HFFc6 (cell line): Measurements from ENCODE around the gene OR2V2. TPM values are rescaled to one million over a fixed set of nuclear protein-coding genes. Genes with fewer than 3 reads are reported as not detected.
A peak's percentile ranks its signal among the peaks of the same experiment; 100 is the strongest.

Experiments used
- DNase-seq: peaks from one replicate; pipeline ENCODE4 v3.0.0-alpha.2; 2018
- H3K27ac Mint-ChIP-seq: 2 replicates; pipeline ENCODE4 v1.8.0; 2020; ENCODE audit warnings: mild to moderate bottlenecking, mixed read lengths
- H3K27me3 Mint-ChIP-seq: 2 replicates; pipeline ENCODE4 v1.8.0; 2021; ENCODE audit warnings: mild to moderate bottlenecking, moderate library complexity, mixed read lengths; ENCODE audit not compliant: insufficient read depth
- H3K36me3 Mint-ChIP-seq: 2 replicates; pipeline ENCODE4 v1.8.0; 2021; ENCODE audit warnings: low read depth, mixed read lengths
- H3K4me1 Mint-ChIP-seq: 2 replicates; pipeline ENCODE4 v1.8.0; 2020; ENCODE audit warnings: low read depth, mixed read lengths
- H3K4me3 Mint-ChIP-seq: 2 replicates; pipeline ENCODE4 v1.8.0; 2020; ENCODE audit warnings: mild to moderate bottlenecking, moderate library complexity, mixed read lengths
- H3K9me3 Mint-ChIP-seq: 2 replicates; pipeline ENCODE4 v1.8.0; 2020; ENCODE audit warnings: mild to moderate bottlenecking, mixed read lengths
- CTCF ChIP-seq: fragments of 200-600 bp; sonication (generic); IDR thresholded peaks from 2 replicates; pipeline ENCODE4 v1.5.0; 2021; ENCODE audit warnings: antibody characterized with exemption, mild to moderate bottlenecking
- total RNA-seq, 6 experiments: library from RNA; stranded (reverse); fragmentation: NEBNext Ultra II Directional; extraction: Animal tissue kit (Norgen Biotek cat#: 25700); gene quantifications; 2 replicates in 1 of 6; 3 replicates in 5 of 6; pipeline ENCODE4 v1.2.3, GENCODE V29; 2021

Gene OR2V2
- total RNA-seq, 6 experiments from 2014 or later: not detected

GRCh38 chr5:181120306-181120705 is 27.1 kb upstream of the OR2V2 start:
- no peak for TF ChIP-seq CTCF

GRCh38 chr5:181120761-181121160 is 26.6 kb upstream of the OR2V2 start:
- DNase-seq: no peak
- no peak overlapping the region for H3K4me3 Mint-ChIP-seq
- peak overlapping the region; percentile 23; the same call in 1 of the 2 replicates for H3K27ac Mint-ChIP-seq
- peaks cover 37% of the 10 kb centered on the region for H3K4me1 Mint-ChIP-seq
- no peaks in the 10 kb centered on the region for H3K9me3 Mint-ChIP-seq
- TF ChIP-seq CTCF: no peak
- no peaks in the 10 kb centered on the region for H3K36me3 Mint-ChIP-seq
- no peaks in the 10 kb centered on the region; the same call in 1 of the 2 replicates for H3K27me3 Mint-ChIP-seq

More at GRCh38 chr5:181120306-181120705, 27.1 kb upstream of the OR2V2 start:
- Mint-ChIP-seq H3K27me3 (no peaks in the 10 kb centered on the region; the same call in 1 of the 2 replicates), H3K4me3 (no peak overlapping the region), H3K36me3 (no peaks in the 10 kb centered on the region), H3K9me3 (no peaks in the 10 kb centered on the region), H3K27ac (peak overlapping the region; percentile 23; the same call in 1 of the 2 replicates), H3K4me1 (peaks cover 42% of the 10 kb centered on the region)
- DNase-seq: peak; percentile 55

GRCh38 chr5:181121675-181122561 is 25.5 kb upstream of the OR2V2 start:
- no peak for DNase-seq
- Mint-ChIP-seq H3K9me3 (no peaks in the 10 kb centered on the region), H3K27ac (no peak overlapping the region), H3K4me3 (no peak overlapping the region), H3K4me1 (peaks cover 33% of the 10 kb centered on the region), H3K27me3 (no peaks in the 10 kb centered on the region; the same call in 1 of the 2 replicates), H3K36me3 (no peaks in the 10 kb centered on the region)
- TF ChIP-seq CTCF: 0 out of 2 replicates have a peak, but pooled peaks have one; percentile 21

- no peak for DNase-seq
- no peaks in the 10 kb centered on the region for H3K9me3 Mint-ChIP-seq
- peaks cover 5% of the 10 kb centered on the region for H3K27me3 Mint-ChIP-seq
- no peak overlapping the region for H3K27ac Mint-ChIP-seq
- TF ChIP-seq CTCF: no peak
- H3K36me3 Mint-ChIP-seq: no peaks in the 10 kb centered on the region
- H3K4me1 Mint-ChIP-seq: peaks cover 29% of the 10 kb centered on the region
- H3K4me3 Mint-ChIP-seq: no peak overlapping the region
Measured at GRCh38 chr5:181124526-181124925, 22.9 kb upstream of the OR2V2 start.

GRCh38 chr5:181126841-181127240 is 20.5 kb upstream of the OR2V2 start:
- DNase-seq: no peak
- peaks cover 5% of the 10 kb centered on the region for H3K27me3 Mint-ChIP-seq
- no peaks in the 10 kb centered on the region for H3K36me3 Mint-ChIP-seq
- no peak overlapping the region for H3K27ac Mint-ChIP-seq
- H3K4me1 Mint-ChIP-seq: peaks cover 6% of the 10 kb centered on the region
- H3K9me3 Mint-ChIP-seq: no peaks in the 10 kb centered on the region
- TF ChIP-seq CTCF: no peak
- H3K4me3 Mint-ChIP-seq: no peak overlapping the region
